OCI-LY7 (cell line): ENCODE data around the gene LINC01488.

ENCODE experiments used
- EZH2phosphoT487 ChIP-seq: fragments of 200-600 bp; sonication (generic); IDR thresholded peaks from 2 replicates; pipeline ENCODE4 v1.6.1; 2018; ENCODE audit warnings: low read depth, borderline replicate concordance, mild to moderate bottlenecking, mixed run types, antibody characterized with exemption, low read length, moderate library complexity, mixed read lengths
- TF ChIP-seq, protein P1 (sequence below): fragments of 200-600 bp; sonication (generic); conservative IDR thresholded peaks from 2 replicates; pipeline ENCODE4 v1.5.1; 2014; ENCODE audit warnings: mild to moderate bottlenecking, antibody characterized with exemption, low read length, moderate library complexity, mixed read lengths

DNA sequence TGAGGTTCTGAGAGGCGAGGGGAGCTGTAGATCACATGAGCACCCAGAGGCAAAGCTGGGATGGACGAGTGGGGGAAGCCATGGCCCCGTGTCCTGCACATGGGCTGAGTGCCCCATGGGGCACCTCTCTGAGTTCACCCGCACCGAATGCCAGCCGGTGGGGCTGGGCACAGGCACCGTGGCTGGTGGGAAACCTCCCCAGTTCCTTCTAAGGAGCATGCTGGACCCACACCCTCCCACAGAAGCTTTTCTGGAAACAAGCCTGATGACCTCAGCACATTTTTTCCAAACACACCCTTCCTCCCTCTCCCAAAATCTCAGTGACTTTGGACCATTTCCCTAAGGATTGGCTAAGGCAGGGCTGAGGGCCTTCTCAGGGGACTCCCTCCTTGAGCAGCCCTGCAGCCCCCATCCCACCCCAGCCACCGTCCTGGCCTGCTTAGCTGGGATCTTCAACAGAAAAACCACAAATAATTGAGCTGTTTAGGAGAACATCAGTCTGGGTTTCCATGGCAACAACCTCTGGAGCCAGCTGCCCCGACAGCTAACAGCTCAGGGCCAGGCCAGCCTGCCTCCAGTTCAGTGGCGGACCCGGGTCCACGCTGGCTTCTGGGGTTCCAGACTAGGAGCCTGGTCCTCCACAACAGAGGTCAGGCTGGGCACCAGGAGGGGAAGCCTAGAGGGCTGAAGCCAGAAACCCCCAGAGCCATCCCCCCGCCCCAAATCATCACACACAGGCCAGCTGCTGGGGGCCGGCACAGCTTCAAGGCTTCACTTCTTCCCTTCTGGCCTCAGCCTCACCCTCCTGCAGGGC lies 18.1 kb upstream of the LINC01488 start:
- TF ChIP-seq, protein P1, sequence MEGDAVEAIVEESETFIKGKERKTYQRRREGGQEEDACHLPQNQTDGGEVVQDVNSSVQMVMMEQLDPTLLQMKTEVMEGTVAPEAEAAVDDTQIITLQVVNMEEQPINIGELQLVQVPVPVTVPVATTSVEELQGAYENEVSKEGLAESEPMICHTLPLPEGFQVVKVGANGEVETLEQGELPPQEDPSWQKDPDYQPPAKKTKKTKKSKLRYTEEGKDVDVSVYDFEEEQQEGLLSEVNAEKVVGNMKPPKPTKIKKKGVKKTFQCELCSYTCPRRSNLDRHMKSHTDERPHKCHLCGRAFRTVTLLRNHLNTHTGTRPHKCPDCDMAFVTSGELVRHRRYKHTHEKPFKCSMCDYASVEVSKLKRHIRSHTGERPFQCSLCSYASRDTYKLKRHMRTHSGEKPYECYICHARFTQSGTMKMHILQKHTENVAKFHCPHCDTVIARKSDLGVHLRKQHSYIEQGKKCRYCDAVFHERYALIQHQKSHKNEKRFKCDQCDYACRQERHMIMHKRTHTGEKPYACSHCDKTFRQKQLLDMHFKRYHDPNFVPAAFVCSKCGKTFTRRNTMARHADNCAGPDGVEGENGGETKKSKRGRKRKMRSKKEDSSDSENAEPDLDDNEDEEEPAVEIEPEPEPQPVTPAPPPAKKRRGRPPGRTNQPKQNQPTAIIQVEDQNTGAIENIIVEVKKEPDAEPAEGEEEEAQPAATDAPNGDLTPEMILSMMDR = no peak
- no peak for TF ChIP-seq EZH2phosphoT487
